GM11168 (cell line): ENCODE data around the gene AP4M1.

Source experiments
- in situ Hi-C: fragments of 300-500 bp; cut with MboI; formaldehyde crosslinking; loops from one replicate; pipeline ENCODE4 v1.12.0; 2022; ENCODE audit warnings: low sequenced_read_pairs; ENCODE audit not compliant: unreplicated experiment

Gene AP4M1

DNA sequence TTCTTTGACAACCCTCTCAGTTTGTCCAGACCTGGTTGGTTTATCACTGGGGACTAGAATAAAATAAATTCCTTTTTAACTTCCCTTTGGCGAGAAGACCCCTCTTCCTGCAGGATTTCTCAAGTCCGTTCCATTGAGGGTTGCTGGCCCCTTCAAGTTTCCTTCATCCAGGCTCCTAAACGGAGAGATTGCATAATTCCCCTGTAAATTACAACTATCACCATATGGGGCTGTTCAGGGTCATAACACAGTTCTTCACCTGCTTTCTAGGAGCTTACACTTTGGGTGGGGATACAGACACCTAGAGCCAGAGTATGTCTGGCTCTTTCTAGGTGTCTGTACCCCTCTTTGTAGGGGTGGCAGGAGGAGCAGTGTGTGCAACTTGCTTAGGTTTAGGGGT lies 15.9 kb upstream of the AP4M1 start:
- in situ Hi-C loops, result no loop called here

DNA sequence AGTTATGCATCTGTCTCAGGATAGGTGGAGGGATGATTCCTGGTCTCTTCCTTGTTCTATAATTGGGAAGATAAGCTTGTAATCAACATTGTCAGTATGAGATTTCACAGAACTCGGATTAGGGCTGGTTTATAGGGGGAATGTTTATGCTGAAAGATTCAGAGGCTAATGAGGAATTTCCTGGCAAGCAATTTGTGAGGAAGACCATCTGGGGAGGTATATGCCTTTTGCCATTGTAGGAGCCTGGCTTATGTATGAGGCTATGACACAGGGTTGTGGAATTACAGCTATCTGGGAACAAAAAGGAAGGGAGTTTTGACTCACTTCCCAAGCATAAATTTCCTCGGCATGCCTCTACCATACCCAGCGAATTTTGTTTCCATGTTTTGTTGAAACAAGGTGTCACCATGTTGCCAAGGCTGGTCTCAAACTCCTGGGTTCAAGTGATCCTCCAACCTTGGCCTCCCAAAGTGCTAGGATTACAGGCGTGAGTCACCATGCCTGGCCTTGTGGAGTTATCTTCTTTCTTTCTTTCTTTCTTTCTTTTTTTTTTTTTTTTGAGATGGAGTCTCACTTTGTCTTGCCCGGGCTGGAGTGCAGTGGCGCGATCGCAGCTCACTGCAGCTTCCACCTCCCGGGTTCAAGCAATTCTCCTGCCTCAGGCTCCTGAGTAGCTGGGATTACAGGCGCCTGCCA lies 14.2 kb upstream of the AP4M1 start:
- in situ Hi-C loops, result no loop called here

DNA sequence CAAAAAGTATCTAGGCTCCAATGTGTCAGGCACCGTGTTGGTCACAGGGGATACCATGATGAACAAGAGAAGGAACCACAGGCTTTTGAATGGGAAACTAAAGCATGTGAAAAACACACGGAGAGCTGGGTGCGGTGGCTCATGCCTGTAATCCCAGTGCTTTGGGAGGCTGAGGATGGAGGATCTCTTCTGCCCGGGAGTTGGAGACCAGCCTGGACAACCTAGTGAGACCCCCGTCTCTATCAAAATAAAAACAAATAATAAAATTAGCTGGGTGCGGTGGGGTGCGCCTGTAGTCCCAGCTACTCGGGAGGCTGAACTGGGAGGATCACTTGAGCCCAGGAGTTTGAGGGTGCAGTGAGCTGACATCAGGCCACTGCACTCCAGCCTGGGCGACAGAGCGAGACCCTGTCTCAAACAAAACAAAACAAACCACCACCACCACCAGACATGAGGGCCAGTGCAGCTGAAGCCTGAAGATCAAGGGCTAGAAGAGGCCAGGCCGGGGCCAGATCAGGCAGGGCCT lies 13.3 kb upstream of the AP4M1 start:
- in situ Hi-C loops, result no loop called here

DNA sequence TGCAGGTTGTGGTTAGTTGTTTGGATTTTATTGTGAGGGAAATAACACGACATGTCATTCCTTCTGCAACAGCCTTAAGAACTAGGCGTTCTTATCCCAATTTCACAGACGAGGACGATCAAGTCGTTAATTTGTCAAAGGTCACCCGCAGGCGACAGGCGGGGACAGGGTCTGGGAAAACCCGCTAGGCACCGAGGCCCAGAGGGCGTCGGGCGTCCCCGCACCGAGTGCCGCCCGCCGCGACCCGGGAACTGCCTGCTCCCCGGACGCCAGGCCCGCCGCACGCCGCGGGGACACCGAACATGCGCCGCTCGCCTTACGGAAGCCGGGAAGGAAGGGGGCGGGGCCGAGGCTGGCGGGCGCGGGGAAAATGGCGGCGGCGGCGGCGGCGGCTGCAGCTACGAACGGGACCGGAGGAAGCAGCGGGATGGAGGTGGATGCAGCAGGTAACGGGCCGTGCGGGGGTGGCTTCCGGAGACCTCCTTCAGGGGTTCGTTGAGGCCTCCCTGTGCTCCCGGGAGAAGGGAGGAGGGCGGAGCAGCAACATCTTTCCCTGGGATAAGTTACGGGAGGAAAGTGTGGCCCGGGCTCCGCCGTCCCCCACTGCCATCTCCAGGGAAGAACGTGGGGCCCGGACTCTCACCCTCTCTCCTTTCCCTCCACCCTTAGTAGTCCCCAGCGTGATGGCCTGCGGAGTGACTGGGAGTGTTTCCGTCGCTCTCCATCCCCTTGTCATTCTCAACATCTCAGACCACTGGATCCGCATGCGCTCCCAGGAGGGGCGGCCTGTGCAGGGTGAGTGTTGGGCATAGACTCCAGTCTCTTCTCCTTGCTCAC lies 12.6 kb upstream of the AP4M1 start, which contains the start of gene COPS6:
TSS of gene COPS6 (plus strand) at position 349 of the 837 bp plus-strand sequence. CDS start at position 371, 22 bp downstream.
- in situ Hi-C loops, result no loop called here

DNA sequence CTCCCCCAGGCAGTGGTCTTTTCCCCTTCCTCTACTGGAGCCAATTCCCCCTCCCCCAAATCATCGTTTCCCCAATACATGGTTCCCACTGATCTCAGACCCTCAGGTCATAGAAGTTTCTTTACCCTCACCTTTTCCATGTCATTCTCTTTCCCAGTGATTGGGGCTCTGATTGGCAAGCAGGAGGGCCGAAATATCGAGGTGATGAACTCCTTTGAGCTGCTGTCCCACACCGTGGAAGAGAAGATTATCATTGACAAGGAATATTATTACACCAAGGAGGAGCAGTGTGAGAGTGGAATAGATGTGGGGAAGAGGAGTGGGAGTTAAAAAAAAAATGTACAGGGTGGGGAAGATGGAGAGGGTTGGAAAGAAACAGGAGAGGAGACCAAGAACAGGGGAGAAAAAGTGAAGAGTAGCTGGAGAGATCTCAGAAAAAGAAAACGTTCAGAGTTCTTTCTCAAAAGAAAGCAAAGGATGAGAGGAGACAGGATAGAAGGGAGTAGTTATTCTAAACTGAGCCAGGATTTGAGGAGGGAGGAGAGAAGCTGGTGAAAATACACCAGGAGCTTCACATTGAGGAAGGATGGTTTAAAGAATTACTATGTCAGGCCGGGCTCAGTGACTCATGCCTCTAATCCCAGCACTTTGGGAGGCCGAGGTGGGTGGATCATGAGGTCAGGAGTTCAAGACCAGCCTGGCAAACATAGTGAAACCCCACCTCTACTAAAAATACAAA lies 11.8 kb upstream of the AP4M1 start:
- in situ Hi-C loops, result no loop called here

DNA sequence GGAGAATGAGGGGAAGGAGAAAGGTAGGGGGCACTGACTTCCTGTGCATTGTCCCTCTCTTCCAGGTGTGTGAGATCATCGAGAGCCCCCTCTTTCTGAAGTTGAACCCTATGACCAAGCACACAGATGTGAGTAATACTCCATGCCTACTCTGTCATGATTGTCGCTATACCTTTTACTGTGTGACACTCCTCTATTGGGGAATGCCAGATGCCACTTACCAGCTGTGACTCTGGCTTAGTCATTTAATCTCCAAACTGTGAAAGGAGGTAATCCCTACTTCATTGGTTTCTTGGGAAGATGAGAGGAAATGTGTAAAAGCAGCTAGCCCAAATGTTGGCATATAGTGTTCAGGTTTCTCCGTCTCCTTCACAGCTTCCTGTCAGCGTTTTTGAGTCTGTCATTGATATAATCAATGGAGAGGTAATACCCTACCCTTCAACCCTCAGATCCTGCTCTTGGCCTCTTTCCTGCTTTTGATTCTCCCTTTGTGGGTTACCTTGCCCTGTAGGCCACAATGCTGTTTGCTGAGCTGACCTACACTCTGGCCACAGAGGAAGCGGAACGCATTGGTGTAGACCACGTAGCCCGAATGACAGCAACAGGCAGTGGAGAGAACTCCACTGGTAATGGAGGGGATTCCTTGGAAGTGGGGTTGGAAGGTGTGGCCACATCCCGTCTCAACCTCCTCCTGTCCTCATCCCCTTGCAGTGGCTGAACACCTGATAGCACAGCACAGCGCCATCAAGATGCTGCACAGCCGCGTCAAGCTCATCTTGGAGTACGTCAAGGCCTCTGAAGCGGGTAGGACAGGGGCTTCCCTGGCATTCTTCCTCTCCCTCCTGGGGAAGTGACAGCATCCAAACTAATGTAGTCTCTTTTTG lies 10.7 kb upstream of the AP4M1 start:
- in situ Hi-C loops, result no loop called here

DNA sequence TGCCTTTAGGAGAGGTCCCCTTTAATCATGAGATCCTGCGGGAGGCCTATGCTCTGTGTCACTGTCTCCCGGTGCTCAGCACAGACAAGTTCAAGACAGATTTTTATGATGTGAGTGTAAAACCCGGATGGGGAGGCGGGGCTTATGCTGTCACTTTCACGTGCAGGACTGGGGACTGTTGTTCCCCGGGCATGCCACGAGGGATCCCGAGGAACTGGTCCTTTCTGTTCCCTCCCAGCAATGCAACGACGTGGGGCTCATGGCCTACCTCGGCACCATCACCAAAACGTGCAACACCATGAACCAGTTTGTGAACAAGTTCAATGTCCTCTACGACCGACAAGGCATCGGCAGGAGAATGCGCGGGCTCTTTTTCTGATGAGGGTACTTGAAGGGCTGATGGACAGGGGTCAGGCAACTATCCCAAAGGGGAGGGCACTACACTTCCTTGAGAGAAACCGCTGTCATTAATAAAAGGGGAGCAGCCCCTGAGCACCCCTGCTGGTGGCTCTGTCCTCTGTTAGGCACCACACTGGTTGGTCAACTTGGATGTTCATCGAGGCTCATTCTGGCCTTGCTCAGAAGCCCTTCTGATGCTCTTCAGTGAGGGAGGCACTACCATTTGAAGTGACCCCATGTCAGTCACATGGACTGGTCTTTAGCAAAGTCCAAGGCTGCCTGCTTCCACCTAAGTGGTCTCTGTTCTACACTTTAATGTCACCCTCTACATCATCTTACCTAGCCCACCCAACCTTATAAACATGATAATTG lies 9.8 kb upstream of the AP4M1 start:
- in situ Hi-C loops, result no loop called here

DNA sequence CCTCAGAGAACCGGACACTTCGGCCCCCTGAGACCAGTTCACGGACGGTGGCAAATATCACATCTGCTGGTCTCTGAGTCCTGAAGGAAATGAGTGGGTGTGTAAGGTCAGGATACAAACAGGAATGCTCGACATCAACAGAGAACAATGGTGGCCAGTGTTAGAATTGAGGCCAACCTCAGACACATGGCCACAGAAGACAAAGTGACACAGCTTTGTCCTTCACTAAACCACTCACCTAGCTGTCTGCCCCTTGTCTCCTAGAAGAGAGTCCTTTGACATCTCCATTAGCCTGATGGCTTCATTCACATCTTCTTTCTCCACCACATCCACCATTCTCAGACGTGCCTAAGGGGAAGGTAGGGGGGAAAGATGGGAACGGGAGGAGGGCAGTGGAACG lies 8.4 kb upstream of the AP4M1 start:
- in situ Hi-C loops, result no loop called here

DNA sequence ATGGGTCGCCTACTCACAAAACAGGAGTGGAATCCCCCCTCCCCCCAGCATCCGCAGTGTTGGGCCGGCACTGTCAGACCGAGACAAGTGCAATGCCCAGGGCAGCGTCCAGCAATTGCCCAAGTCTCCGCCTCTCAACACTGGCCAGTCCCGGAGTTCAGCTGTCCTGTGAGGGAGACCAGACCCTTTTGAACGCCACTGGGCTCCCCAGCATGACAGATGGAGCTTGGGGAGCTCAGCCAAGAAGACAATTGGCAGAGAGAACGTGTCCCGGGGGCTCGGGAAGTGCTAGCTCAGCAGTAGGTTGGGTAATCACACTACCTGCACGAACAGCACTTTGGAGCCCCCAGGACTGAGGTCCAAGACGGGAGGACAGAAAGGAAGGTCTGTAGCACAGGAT lies 7.9 kb upstream of the AP4M1 start:
- in situ Hi-C loops, result no loop called here

DNA sequence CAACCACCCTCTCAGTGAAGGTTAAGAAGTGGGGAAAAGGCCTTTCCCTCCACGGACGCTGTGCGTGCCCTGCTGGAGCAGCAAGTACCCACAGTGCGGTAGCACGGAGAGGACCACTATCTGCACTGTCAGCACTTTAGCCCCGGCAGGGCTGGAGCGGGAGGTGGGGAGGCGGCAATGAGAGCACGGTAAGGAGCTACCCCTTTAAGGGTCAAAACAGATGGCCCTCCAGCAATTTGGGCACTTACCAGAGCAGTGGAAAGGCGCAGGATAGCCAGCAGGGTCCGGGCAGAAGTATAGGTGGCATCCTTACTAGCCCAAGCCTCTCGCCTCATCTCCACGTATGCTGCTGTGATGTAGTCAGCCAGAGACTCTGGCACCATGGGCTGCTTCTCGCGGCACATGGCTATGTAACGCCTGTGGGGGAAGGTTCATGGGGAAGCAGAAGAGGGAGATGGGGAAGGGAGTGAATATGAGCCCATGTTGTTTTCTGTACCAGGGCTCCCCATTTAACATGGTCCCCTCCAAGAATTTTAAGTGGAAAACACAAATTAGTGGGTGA lies 7.4 kb upstream of the AP4M1 start:
- in situ Hi-C loops, result no loop called here

DNA sequence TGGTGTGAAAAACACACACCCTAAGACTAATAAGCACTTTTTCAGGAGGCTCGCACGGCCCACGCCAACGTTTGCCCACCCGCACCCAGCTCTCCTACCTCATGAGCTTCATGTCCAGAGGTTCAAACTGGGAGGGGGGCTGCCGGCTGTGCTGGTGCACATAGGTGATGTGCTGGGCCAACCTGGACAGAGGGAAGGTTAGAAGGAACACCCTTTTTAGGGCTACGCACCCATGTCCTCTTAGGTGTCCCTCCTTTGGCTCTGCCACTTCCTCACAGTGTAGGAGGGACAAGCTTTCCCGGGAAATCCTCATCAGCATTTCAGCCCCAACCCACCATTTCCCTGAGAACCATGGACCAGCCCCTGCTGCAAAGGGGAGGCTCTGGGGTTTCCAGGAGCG lies 6.2 kb upstream of the AP4M1 start:
- in situ Hi-C loops, result no loop called here

DNA sequence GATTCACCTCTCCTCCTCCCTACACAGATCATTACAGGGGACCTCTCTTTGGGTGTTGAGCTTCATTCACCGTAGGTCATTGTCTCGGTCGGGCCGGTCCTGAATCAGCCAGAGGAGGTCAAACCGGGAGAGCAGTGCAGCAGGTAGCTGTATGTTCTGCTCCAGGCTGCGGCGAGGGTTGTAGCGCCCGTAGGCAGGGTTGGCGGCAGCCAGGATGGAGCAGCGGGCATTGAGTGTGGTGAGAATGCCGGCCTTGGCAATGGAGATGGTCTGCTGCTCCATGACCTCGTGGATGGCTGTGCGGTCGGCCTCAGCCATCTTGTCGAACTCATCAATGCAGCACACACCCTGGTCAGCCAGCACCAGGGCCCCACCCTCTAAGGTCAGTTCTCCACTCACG lies 5.7 kb upstream of the AP4M1 start:
- in situ Hi-C loops, result no loop called here

DNA sequence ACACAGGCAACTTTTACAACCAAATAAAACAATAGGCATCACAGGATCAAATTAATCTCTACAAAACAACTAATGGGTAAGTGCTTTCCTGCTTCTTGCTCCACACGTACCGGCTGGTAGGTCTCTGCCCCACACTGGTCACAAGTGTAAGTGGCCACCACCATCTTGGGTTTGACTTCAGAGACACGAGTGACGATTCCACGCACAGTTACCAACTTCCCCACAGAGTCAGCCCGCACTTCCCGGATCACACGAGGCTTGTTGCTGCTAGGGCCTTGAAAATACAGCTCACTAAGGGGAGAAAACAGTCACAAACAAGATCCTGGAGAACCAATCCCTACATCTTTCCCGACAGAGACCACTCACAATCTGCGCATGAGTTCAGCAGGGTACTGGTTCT lies 2.5 kb upstream of the AP4M1 start:
- in situ Hi-C loops, result no loop called here

DNA sequence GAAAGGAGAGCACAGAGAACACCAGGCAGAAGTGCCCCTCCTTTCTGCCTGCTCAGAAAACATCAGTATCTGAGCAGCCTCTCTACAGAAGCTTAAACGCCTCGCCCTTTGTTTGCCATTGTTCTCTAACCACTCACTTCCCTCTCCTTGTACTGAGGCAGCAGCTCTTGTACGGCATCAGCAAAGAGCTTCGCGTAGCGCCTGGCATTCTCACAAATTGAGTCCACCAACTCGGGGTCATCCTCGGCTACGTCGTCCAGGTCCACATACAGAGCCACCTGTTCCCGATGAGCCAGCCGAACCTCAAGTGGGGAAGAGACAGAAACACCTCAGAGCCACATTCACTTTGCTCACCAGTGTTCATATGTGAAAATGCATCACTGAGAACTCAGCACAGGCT lies 2.0 kb upstream of the AP4M1 start:
- in situ Hi-C loops, result no loop called here

DNA sequence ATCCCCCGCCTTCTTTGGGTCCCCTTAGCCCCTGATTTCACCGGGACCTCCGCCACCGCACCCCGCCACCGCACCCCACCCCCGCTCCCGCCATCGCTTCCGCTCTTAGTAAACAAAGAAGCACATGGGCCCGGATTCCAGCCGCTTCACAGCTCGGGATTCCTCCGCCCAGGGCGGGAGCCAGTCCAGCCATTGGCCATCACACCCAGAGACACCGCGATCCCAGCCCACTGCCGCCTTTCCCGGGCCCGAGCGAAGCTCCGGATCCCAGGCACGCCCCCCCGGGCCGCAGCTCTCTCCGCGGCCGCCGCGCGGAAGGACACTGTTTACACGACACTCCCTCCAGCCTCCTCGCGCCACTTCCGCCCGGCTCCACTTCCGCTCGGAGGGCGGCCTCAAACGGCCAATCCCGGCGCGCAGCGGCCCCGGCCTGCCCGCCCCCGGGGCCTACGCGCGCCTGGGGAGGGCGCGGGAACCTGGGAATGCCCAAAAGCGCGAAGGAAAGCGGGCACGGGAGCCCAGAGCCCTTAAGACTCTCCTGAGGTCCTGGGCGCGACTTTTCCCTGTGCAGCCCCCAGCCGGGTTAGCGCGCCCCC lies 925 bp upstream of the AP4M1 start:
- in situ Hi-C loops, result no loop called here

DNA sequence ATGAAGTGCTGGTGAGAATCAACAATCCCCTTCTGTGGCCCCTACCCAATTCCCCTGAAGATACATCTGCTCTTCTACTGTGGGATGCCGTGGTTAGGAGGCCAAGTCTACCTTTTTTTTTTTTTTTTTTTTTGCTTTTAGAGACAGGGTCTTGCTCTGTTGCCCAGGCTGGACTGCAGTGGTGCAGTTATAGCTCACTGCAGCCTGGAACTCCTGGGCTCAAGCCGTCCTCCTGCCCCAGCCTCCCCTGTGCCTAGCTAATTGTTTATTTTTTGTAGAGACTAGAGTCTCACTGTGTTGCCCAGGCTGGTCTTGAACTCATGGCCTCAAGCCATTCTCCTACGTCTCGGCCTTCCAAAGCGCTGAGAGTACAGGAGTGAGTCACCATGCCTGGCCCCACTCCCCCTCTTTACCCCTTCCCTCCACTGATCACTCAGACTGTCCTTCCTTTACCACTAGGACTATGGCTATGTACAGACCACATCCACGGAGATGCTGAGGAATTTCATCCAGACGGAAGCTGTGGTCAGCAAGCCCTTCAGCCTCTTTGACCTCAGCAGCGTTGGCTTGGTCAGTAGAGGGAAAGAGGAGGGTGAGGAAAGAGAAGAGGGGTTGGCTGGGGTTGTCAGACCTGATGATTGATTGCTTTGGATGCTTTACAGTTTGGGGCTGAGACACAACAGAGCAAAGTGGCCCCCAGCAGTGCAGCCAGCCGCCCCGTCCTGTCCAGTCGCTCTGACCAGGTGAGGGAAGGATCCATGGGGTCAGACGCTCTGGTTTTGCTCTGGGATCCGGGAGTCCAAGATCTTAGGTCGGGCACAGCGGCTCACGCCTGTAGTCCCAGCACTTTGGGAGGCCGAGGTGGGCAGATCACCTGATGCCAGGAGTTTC lies 1.8 kb downstream of the AP4M1 start:
- in situ Hi-C loops, result no loop called here

DNA sequence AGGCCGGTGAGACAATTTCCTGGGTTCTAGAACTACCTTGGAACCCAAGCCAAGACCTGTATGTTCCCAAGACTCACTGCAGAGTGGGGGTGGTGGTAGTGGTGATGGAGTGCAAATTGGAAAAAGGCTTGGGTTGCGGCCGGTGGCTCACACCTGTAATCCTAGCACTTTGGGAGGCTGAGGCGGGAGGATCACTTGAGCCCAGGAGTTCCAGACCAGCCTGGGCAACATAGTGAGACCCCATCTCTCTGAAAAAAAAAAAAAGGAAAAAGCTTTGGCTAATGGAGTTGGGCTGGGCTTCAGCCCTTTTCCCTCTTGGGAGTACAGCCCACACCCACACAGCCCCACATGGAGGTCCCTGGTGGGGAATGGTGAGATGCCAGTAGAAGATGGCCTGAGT lies 4.1 kb downstream of the AP4M1 start:
- in situ Hi-C loops, result no loop called here
